Activated naive CD8-positive, alpha-beta T cell (primary cell): ENCODE measurements around the gene ATP2C2.
"Not testable (repeated sequence)": the region's sequence is repeated elsewhere in the genome, so short reads cannot be mapped to it uniquely, and the experiment has no call there.

Experiments
- H3K27ac Mint-ChIP-seq: one replicate; pipeline ENCODE4 v1.8.0; 2021; ENCODE audit warnings: mixed read lengths
- H3K27me3 Mint-ChIP-seq: one replicate; pipeline ENCODE4 v1.8.0; 2021; ENCODE audit warnings: mixed read lengths
- H3K36me3 Mint-ChIP-seq: one replicate; pipeline ENCODE4 v1.8.0; 2021; ENCODE audit warnings: mixed read lengths
- H3K4me1 Mint-ChIP-seq: one replicate; pipeline ENCODE4 v1.8.0; 2021; ENCODE audit warnings: low read depth, mixed read lengths
- H3K4me3 Mint-ChIP-seq: one replicate; pipeline ENCODE4 v1.8.0; 2021; ENCODE audit warnings: mild to moderate bottlenecking, mixed read lengths
- H3K9me3 Mint-ChIP-seq: one replicate; pipeline ENCODE4 v1.8.0; 2021; ENCODE audit warnings: low read depth, mixed read lengths

The ATP2C2 gene

GRCh38 chr16:84391151-84392030, 23.1 kb downstream of the ATP2C2 start:
- no peak overlapping the region for H3K27ac Mint-ChIP-seq
- H3K36me3 Mint-ChIP-seq: no peaks in the 10 kb centered on the region
- H3K4me3 Mint-ChIP-seq: no peak overlapping the region
- H3K9me3 Mint-ChIP-seq: no peaks in the 10 kb centered on the region
- peaks cover 7% of the 10 kb centered on the region for H3K27me3 Mint-ChIP-seq
- H3K4me1 Mint-ChIP-seq: no peaks in the 10 kb centered on the region

GRCh38 chr16:84392031-84392360, 23.7 kb downstream of the ATP2C2 start:
- peaks cover 8% of the 10 kb centered on the region for H3K27me3 Mint-ChIP-seq
- no peak overlapping the region for H3K4me3 Mint-ChIP-seq
- H3K4me1 Mint-ChIP-seq: no peaks in the 10 kb centered on the region
- H3K27ac Mint-ChIP-seq: no peak overlapping the region
- H3K9me3 Mint-ChIP-seq: no peaks in the 10 kb centered on the region
- no peaks in the 10 kb centered on the region for H3K36me3 Mint-ChIP-seq

GRCh38 chr16:84396082-84396481, 27.7 kb downstream of the ATP2C2 start:
- H3K4me1 Mint-ChIP-seq, H3K27ac Mint-ChIP-seq, H3K4me3 Mint-ChIP-seq, H3K9me3 Mint-ChIP-seq, H3K36me3 Mint-ChIP-seq: not testable (repeated sequence)
- peaks cover 12% of the 10 kb centered on the region for H3K27me3 Mint-ChIP-seq

GRCh38 chr16:84396537-84397008, 28.2 kb downstream of the ATP2C2 start:
- Mint-ChIP-seq H3K27ac (no peak overlapping the region), H3K27me3 (peaks cover 13% of the 10 kb centered on the region), H3K4me1 (no peaks in the 10 kb centered on the region), H3K36me3 (no peaks in the 10 kb centered on the region), H3K4me3 (no peak overlapping the region), H3K9me3 (no peaks in the 10 kb centered on the region)

GRCh38 chr16:84397090-84397489, 28.8 kb downstream of the ATP2C2 start:
- H3K27ac Mint-ChIP-seq: no peak overlapping the region
- H3K4me3 Mint-ChIP-seq: no peak overlapping the region
- H3K36me3 Mint-ChIP-seq: no peaks in the 10 kb centered on the region
- no peaks in the 10 kb centered on the region for H3K9me3 Mint-ChIP-seq
- H3K27me3 Mint-ChIP-seq: peaks cover 14% of the 10 kb centered on the region
- no peaks in the 10 kb centered on the region for H3K4me1 Mint-ChIP-seq

GRCh38 chr16:84398701-84399100, 30.4 kb downstream of the ATP2C2 start:
- no peaks in the 10 kb centered on the region for H3K9me3 Mint-ChIP-seq
- no peak overlapping the region for H3K27ac Mint-ChIP-seq
- no peaks in the 10 kb centered on the region for H3K36me3 Mint-ChIP-seq
- peaks cover 11% of the 10 kb centered on the region for H3K27me3 Mint-ChIP-seq
- H3K4me1 Mint-ChIP-seq: no peaks in the 10 kb centered on the region
- H3K4me3 Mint-ChIP-seq: no peak overlapping the region

GRCh38 chr16:84399912-84400311, 31.6 kb downstream of the ATP2C2 start:
- H3K4me3 Mint-ChIP-seq, H3K27ac Mint-ChIP-seq, H3K9me3 Mint-ChIP-seq, H3K36me3 Mint-ChIP-seq, H3K4me1 Mint-ChIP-seq: not testable (repeated sequence)
- peaks cover 16% of the 10 kb centered on the region for H3K27me3 Mint-ChIP-seq

GRCh38 chr16:84403435-84403834, 35.1 kb downstream of the ATP2C2 start:
- not testable (repeated sequence) for H3K36me3 Mint-ChIP-seq, H3K4me1 Mint-ChIP-seq, H3K4me3 Mint-ChIP-seq, H3K9me3 Mint-ChIP-seq, H3K27ac Mint-ChIP-seq
- H3K27me3 Mint-ChIP-seq: peaks cover 21% of the 10 kb centered on the region

- Mint-ChIP-seq H3K36me3 (no peaks in the 10 kb centered on the region), H3K27ac (no peak overlapping the region), H3K9me3 (no peaks in the 10 kb centered on the region), H3K4me1 (no peaks in the 10 kb centered on the region), H3K4me3 (no peak overlapping the region), H3K27me3 (peaks cover 24% of the 10 kb centered on the region)
These were observed 36.0 kb downstream of the ATP2C2 start for GRCh38 chr16:84404324-84404723.

GRCh38 chr16:84404936-84405639, 36.8 kb downstream of the ATP2C2 start:
- Mint-ChIP-seq H3K36me3 (no peaks in the 10 kb centered on the region), H3K27ac (no peak overlapping the region), H3K9me3 (no peaks in the 10 kb centered on the region), H3K27me3 (peaks cover 24% of the 10 kb centered on the region), H3K4me1 (no peaks in the 10 kb centered on the region), H3K4me3 (no peak overlapping the region)

GRCh38 chr16:84406006-84406963, 37.9 kb downstream of the ATP2C2 start:
- Mint-ChIP-seq H3K27ac (no peak overlapping the region), H3K9me3 (no peaks in the 10 kb centered on the region), H3K4me3 (no peak overlapping the region), H3K27me3 (peaks cover 20% of the 10 kb centered on the region), H3K4me1 (no peaks in the 10 kb centered on the region), H3K36me3 (no peaks in the 10 kb centered on the region)

- Mint-ChIP-seq H3K27ac (no peak overlapping the region), H3K4me1 (no peaks in the 10 kb centered on the region), H3K36me3 (no peaks in the 10 kb centered on the region), H3K4me3 (no peak overlapping the region), H3K27me3 (peaks cover 18% of the 10 kb centered on the region), H3K9me3 (no peaks in the 10 kb centered on the region)
These were observed 39.4 kb downstream of the ATP2C2 start for GRCh38 chr16:84407588-84408313.

- H3K27me3 Mint-ChIP-seq: peaks cover 18% of the 10 kb centered on the region
- H3K4me1 Mint-ChIP-seq: no peaks in the 10 kb centered on the region
- no peaks in the 10 kb centered on the region for H3K36me3 Mint-ChIP-seq
- no peaks in the 10 kb centered on the region for H3K9me3 Mint-ChIP-seq
- H3K4me3 Mint-ChIP-seq: no peak overlapping the region
- H3K27ac Mint-ChIP-seq: no peak overlapping the region
These were observed 40.0 kb downstream of the ATP2C2 start for GRCh38 chr16:84408314-84408690.

- Mint-ChIP-seq H3K4me3 (no peak overlapping the region), H3K27me3 (peaks cover 18% of the 10 kb centered on the region), H3K36me3 (no peaks in the 10 kb centered on the region), H3K4me1 (no peaks in the 10 kb centered on the region), H3K9me3 (no peaks in the 10 kb centered on the region), H3K27ac (no peak overlapping the region)
These were observed 40.5 kb downstream of the ATP2C2 start for GRCh38 chr16:84408856-84409255.
